Smooth muscle cell (in vitro differentiated cells): ENCODE results near the gene DPH6. TPM values are rescaled to one million over a fixed set of nuclear protein-coding genes. Genes with fewer than 3 reads are reported as not detected.
"Not testable (repeated sequence)": the region's sequence is repeated elsewhere in the genome, so short reads cannot be mapped to it uniquely, and the experiment has no call there.

ENCODE experiments used
- DNase-seq: peaks from one replicate; lab custom pipeline; 2025; ENCODE audit not compliant: unreplicated experiment; lab: John Stamatoyannopoulos, UW
- H2AFZ ChIP-seq: fragments of 200-600 bp; sonication (generic); 2 replicates; pipeline ENCODE4 v1.6.0; 2016; ENCODE audit warnings: antibody characterized with exemption, low read depth, mild to moderate bottlenecking
- H3F3A ChIP-seq: fragments of 200-600 bp; sonication (generic); 2 replicates; pipeline ENCODE4 v1.6.0; 2017; ENCODE audit warnings: antibody characterized with exemption, low read depth
- H3K27ac ChIP-seq: fragments of 200-600 bp; sonication (generic); 2 replicates; pipeline ENCODE4 v1.5.1; 2016; ENCODE audit warnings: low read depth, mild to moderate bottlenecking
- H3K27me3 ChIP-seq: fragments of 200-600 bp; sonication (generic); 2 replicates; pipeline ENCODE4 v1.6.1; 2016; ENCODE audit warnings: low read depth, mild to moderate bottlenecking
- H3K36me3 ChIP-seq: fragments of 200-600 bp; sonication (generic); 2 replicates; pipeline ENCODE4 v1.5.1; 2016; ENCODE audit warnings: low read depth
- H3K4me1 ChIP-seq: fragments of 200-600 bp; sonication (generic); 2 replicates; pipeline ENCODE4 v1.5.1; 2016; ENCODE audit warnings: low read depth
- H3K4me2 ChIP-seq: fragments of 200-600 bp; sonication (generic); 2 replicates; pipeline ENCODE4 v1.6.0; 2016; ENCODE audit warnings: mild to moderate bottlenecking
- H3K4me3 ChIP-seq: fragments of 200-600 bp; sonication (generic); 2 replicates; pipeline ENCODE4 v1.5.1; 2016; ENCODE audit warnings: mild to moderate bottlenecking
- H3K79me2 ChIP-seq: fragments of 200-600 bp; sonication (generic); 2 replicates; pipeline ENCODE4 v1.6.0; 2016; ENCODE audit warnings: low read depth, mild to moderate bottlenecking
- H3K9ac ChIP-seq: fragments of 200-600 bp; sonication (generic); 2 replicates; pipeline ENCODE4 v1.6.0; 2016; ENCODE audit warnings: low read depth
- H3K9me3 ChIP-seq: fragments of 200-600 bp; sonication (generic); replicated peaks from 2 replicates; pipeline ENCODE4 v1.5.1; 2016; ENCODE audit warnings: low read depth
- H4K20me1 ChIP-seq: fragments of 200-600 bp; sonication (generic); 2 replicates; pipeline ENCODE4 v1.6.0; 2016; ENCODE audit warnings: low read depth
- WGBS: methylation state at CpG from one replicate; pipeline ENCODE4 v1.1.7; 2016; ENCODE audit warnings: low lambda C conversion rate; 5-methylcytosine and 5-hydroxymethylcytosine counted together
- polyA plus RNA-seq: library from polyadenylated mRNA; unstranded; fragments of >200 nt; fragmentation: Nextera tagmentation; extraction: Ambion mirVana; gene quantifications from 2 replicates; pipeline ENCODE4 v1.2.1, GENCODE V29; 2016
- total RNA-seq: library from RNA; depleted of rRNA; stranded (reverse); fragments of >200 nt; gene quantifications from 2 replicates; pipeline ENCODE4 v1.2.3, GENCODE V29; 2014
- TF ChIP-seq, protein P1 (sequence below): fragments of 200-600 bp; sonication (generic); IDR thresholded peaks from 2 replicates; pipeline ENCODE4 v1.5.1; 2017; ENCODE audit warnings: borderline replicate concordance, mild to moderate bottlenecking, antibody characterized with exemption; ENCODE audit not compliant: insufficient read depth, poor library complexity, severe bottlenecking

DPH6 gene
- total and polyA plus RNA-seq, 2 experiments from 2014 or later: 4.0 to 19.9 TPM

GRCh38 chr15:35379972-35380371 is 166.0 kb downstream of the DPH6 start:
- Histone ChIP-seq H3K36me3 (no peaks in the 10 kb centered on the region), H3K9ac (no peak overlapping the region), H4K20me1 (no peaks in the 10 kb centered on the region), H2AFZ (no peak overlapping the region), H3K27me3 (no peaks in the 10 kb centered on the region), H3F3A (no peaks in the 10 kb centered on the region), H3K4me2 (no peak overlapping the region), H3K4me1 (no peaks in the 10 kb centered on the region), H3K79me2 (no peaks in the 10 kb centered on the region), H3K9me3 (no peaks in the 10 kb centered on the region), H3K4me3 (no peak overlapping the region), H3K27ac (peak overlapping the region; percentile 1)
- no peak for DNase-seq
- TF ChIP-seq, protein P1, sequence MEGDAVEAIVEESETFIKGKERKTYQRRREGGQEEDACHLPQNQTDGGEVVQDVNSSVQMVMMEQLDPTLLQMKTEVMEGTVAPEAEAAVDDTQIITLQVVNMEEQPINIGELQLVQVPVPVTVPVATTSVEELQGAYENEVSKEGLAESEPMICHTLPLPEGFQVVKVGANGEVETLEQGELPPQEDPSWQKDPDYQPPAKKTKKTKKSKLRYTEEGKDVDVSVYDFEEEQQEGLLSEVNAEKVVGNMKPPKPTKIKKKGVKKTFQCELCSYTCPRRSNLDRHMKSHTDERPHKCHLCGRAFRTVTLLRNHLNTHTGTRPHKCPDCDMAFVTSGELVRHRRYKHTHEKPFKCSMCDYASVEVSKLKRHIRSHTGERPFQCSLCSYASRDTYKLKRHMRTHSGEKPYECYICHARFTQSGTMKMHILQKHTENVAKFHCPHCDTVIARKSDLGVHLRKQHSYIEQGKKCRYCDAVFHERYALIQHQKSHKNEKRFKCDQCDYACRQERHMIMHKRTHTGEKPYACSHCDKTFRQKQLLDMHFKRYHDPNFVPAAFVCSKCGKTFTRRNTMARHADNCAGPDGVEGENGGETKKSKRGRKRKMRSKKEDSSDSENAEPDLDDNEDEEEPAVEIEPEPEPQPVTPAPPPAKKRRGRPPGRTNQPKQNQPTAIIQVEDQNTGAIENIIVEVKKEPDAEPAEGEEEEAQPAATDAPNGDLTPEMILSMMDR: no peak
- 84% methylated on average over 1 of the region's 1 CpG for WGBS

DNA sequence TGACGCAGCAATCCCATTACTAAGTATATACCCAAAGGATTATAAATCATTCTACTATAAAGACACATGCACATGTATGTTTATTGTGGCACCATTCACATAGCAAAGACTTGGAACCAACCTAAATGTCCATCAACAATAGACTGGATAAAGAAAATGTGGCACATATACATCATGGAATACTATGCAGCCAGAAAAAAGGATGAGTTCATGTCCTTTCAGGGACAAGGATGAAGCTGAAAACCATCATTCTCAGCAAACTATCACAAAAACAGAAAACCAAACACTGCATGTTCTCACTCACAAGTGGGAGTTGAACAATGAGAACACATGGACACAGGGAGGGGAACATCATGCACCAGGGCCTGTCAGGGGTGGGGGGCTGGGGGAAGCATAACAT is 167.5 kb downstream of the DPH6 start:
- H3K9me3 ChIP-seq, H3K4me3 ChIP-seq, H3K27ac ChIP-seq, H3K79me2 ChIP-seq, DNase-seq, H2AFZ ChIP-seq, H3F3A ChIP-seq, H3K27me3 ChIP-seq, H3K36me3 ChIP-seq, H3K4me1 ChIP-seq, H3K4me2 ChIP-seq, H4K20me1 ChIP-seq, H3K9ac ChIP-seq: not testable (repeated sequence)
- WGBS: 100% methylated on average over 1 of the region's 1 CpG

GRCh38 chr15:35376707-35377106 is 169.3 kb downstream of the DPH6 start:
- Histone ChIP-seq H3K27ac (no peak overlapping the region), H3K79me2 (no peaks in the 10 kb centered on the region), H2AFZ (no peak overlapping the region), H3K36me3 (no peaks in the 10 kb centered on the region), H3K4me3 (no peak overlapping the region), H4K20me1 (no peaks in the 10 kb centered on the region), H3K9me3 (no peaks in the 10 kb centered on the region), H3K4me2 (no peak overlapping the region), H3K27me3 (no peaks in the 10 kb centered on the region), H3K4me1 (no peaks in the 10 kb centered on the region), H3K9ac (no peak overlapping the region), H3F3A (no peaks in the 10 kb centered on the region)
- no peak for DNase-seq
- TF ChIP-seq, protein P1: no peak

- Histone ChIP-seq H3K79me2 (no peaks in the 10 kb centered on the region), H3K4me1 (no peaks in the 10 kb centered on the region), H3K9me3 (no peaks in the 10 kb centered on the region), H2AFZ (no peak overlapping the region), H4K20me1 (no peaks in the 10 kb centered on the region), H3K27me3 (no peaks in the 10 kb centered on the region), H3K4me2 (no peak overlapping the region), H3K36me3 (no peaks in the 10 kb centered on the region), H3F3A (no peaks in the 10 kb centered on the region), H3K27ac (no peak overlapping the region), H3K9ac (no peak overlapping the region), H3K4me3 (no peak overlapping the region)
- TF ChIP-seq, protein P1: no peak
- no peak for DNase-seq
These were observed 171.3 kb downstream of the DPH6 start for GRCh38 chr15:35374661-35375060.
